ENCODE data around the gene JARID2.

GRCh38 chr6:15304337-15305042, 58.6 kb downstream of the JARID2 start:
- TF ChIP-seq EZH2 (IDR thresholded peaks at IDR 0.05; ENCODE audit: borderline replicate concordance, low read length) (no peak), CTCF (conservative IDR thresholded peaks at IDR 0.05 in 1 of 2, IDR thresholded peaks at IDR 0.05 in 1 of 2; ENCODE audit: extremely low read depth in 1 of 2, insufficient read depth in 1 of 2, low read depth in 1 of 2, low read length in 2 of 2) (no peak)

All from mammary epithelial cell (primary cell).